GM23338 (cell line): ENCODE results near the gene RPS14.

ENCODE experiments used
- EZH2 ChIP-seq: fragments of 200-600 bp; sonication (generic); IDR thresholded peaks from one replicate; pipeline ENCODE4 v1.8.0; 2017; ENCODE audit warnings: antibody characterized with exemption, mild to moderate bottlenecking, low read depth; ENCODE audit not compliant: unreplicated experiment
- EZH2phosphoT487 ChIP-seq: fragments of 200-600 bp; sonication (generic); IDR thresholded peaks from one replicate; pipeline ENCODE4 v1.8.1; 2018; ENCODE audit warnings: antibody characterized with exemption; ENCODE audit not compliant: unreplicated experiment
- POLR2AphosphoS5 ChIP-seq: IDR thresholded peaks from 2 replicates; pipeline ENCODE4 v1.6.1; 2016; ENCODE audit warnings: antibody characterized with exemption, low read depth
- REST ChIP-seq: IDR thresholded peaks from one replicate; pipeline ENCODE4 v1.6.1; 2018; ENCODE audit warnings: antibody characterized with exemption; ENCODE audit not compliant: unreplicated experiment
- ZNF114 ChIP-seq: fragments of 250-450 bp; sonication (Bioruptor Pico); IDR thresholded peaks from 2 replicates; pipeline ENCODE4 v1.5.0; 2020; ENCODE audit warnings: mild to moderate bottlenecking, moderate library complexity
- TF ChIP-seq, protein P1 (sequence below), 2 experiments: fragments of 200-600 bp in 1 of 2; sonication (generic) in 1 of 2; conservative IDR thresholded peaks; 2 replicates each; pipeline versions ENCODE4 v1.5.1 to v1.6.1; 2016 to 2017; ENCODE audit warnings: antibody characterized with exemption in 2 of 2, low read depth in 2 of 2, mild to moderate bottlenecking in 2 of 2, moderate library complexity in 1 of 2

- TF ChIP-seq, protein P1, sequence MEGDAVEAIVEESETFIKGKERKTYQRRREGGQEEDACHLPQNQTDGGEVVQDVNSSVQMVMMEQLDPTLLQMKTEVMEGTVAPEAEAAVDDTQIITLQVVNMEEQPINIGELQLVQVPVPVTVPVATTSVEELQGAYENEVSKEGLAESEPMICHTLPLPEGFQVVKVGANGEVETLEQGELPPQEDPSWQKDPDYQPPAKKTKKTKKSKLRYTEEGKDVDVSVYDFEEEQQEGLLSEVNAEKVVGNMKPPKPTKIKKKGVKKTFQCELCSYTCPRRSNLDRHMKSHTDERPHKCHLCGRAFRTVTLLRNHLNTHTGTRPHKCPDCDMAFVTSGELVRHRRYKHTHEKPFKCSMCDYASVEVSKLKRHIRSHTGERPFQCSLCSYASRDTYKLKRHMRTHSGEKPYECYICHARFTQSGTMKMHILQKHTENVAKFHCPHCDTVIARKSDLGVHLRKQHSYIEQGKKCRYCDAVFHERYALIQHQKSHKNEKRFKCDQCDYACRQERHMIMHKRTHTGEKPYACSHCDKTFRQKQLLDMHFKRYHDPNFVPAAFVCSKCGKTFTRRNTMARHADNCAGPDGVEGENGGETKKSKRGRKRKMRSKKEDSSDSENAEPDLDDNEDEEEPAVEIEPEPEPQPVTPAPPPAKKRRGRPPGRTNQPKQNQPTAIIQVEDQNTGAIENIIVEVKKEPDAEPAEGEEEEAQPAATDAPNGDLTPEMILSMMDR (conservative IDR thresholded peaks at IDR 0.05; ENCODE audit: low read depth in 2 of 2) = no peak
- no peak for TF ChIP-seq POLR2AphosphoS5
- TF ChIP-seq EZH2phosphoT487 = no peak
- TF ChIP-seq ZNF114 (CRISPR knock-in tag) = no peak
- no peak for TF ChIP-seq REST
- TF ChIP-seq EZH2 = no peak
Measured at GRCh38 chr5:150452914-150453313, 3.4 kb upstream of the RPS14 start.
